LNCAP (cell line): ENCODE data around the gene ANKS1A.

Experiments
- CTCF ChIP-seq: fragments of 450-650 bp; IDR thresholded peaks from 2 replicates; pipeline ENCODE4 v1.5.1; 2017; ENCODE audit warnings: mild to moderate bottlenecking

ANKS1A gene

DNA sequence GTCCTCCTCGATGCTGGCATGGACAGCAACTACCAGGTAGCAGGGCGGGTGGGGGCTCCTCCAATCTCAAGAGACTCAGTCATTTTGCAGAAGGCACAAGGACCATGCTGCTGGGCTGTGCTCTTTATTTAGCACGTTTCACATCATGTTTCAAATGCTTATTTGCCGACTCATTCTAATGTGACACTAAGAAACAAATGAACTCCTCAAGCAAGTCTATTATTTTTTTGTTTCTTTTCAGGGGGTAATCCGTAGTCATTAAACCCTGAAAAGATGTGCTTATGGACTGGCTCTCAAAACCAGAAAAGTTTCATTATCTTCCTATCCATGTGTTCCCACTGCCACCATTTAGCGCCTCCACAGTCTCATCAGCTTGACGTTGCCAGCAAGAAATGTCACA is 92.9 kb downstream of the ANKS1A start:
- TF ChIP-seq CTCF: no peak

DNA sequence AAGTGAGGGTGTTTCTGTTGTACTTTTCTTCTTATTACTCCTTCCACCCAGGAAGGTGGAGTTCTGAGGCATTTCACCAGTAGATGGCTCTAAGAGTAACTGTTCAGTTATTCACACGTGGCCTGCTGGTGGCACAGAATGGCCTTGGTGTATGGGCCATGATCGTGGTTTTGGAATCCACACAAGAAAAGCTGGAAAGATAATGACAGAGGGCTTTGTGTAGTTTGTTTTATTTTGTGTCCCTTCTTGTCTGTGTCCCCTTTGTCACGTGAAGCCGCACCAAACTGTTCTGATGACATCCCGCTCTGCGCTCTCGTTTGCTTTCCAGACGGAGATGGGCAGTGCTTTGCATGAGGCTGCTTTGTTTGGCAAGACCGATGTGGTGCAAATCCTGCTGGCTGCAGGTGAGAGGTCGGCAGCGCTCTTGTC is 93.4 kb downstream of the ANKS1A start:
- TF ChIP-seq CTCF: peak; percentile 27; the same call in 1 of the 2 replicates

- TF ChIP-seq CTCF: no peak
Observed at GRCh38 chr6:34984416-34984815, 95.4 kb downstream of the ANKS1A start.

DNA sequence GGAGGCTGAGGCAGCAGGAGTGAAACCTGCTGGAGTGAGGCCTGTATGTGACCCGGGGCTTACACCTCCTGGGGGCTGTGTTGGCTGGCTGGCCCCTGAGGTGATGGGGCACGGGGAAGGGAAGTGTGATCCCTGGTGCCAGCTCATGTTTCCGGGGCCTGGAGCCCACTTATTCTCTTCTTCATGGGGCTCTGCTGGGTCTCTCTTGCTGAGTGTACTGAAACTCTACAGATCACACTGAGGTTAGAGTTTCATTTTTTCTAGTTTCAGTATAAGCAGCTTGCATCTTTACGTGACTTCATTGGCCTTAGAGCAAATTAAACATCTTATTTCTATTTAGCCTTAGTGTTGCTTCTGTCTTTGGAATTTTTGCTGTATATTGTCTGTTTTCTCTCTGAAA is 96.2 kb downstream of the ANKS1A start:
- TF ChIP-seq CTCF: no peak

GRCh38 chr6:34986845-34987246 is 97.8 kb downstream of the ANKS1A start:
- peak; percentile 72 for TF ChIP-seq CTCF

DNA sequence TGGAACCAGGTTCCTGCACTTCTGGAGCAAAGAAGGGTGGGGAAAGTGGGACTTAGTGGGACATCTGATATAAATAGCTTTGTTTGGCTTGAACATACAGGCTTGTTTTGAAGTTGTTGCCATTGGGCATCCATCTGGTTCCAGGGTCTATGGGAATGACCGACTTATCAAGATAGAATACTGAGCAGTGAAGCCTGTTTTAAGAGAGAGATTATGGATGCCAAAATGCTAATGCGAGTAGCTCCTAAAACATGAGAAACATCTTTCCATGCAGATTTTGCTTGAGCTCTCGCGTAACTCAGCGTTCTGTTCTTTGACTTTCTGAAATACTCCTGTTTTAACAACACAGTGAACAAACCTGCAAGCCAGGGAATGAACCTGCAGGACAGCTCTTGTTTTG is 98.5 kb downstream of the ANKS1A start:
- no peak for TF ChIP-seq CTCF

DNA sequence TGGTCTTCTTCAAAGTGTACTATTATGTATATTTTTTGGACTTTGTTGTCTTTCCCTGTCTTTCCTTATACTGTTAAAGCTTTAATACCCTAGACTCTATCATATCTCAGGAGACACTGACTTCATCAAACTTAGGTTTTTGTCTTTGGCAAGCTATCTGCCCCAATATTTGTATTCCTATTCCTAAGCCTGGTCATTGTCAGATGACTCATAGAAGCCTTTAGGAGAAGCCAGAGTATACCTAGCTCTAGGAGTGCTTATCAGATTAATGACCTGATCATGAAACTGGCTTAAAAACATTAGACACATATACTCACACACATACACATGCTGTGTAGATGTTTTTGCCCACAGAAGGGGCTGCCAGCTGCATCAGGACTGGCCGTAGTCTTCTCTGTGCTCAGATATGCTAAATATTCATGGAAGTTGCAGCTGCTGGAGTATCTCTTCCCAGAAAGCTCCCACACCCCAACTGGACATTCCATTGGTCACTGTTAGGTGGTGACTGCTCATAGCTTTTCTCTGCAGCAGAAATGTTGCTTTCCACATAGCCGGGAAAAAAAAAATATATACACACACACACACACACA is 102.0 kb downstream of the ANKS1A start:
- TF ChIP-seq CTCF: no peak

DNA sequence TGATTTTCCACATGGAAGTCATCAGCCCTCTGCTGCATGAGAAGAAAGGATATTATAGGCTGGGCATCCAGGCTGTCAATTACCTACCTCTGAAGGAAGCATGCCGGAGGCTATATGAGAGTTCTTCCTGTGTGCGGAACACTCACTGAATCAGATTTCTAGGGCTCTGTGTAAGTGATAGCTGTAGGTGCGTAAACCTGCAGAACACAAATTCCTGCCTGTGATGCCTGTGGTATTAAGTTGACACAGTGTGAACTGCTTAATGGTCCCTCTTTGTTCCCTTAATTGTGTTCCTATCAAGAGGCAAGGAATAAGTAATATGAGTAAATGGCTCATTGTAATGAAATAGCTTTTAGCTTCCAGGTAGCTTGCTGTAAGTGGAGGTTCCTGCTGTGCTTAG is 103.3 kb downstream of the ANKS1A start:
- TF ChIP-seq CTCF: no peak
